Karpas-422 (cell line): Measurements from ENCODE around the gene BPIFB4. TPM values are rescaled to one million over a fixed set of nuclear protein-coding genes. Genes with fewer than 3 reads are reported as not detected.

Experiments
- DNase-seq: peaks from one replicate; pipeline ENCODE4 v3.0.0-alpha.2; 2015
- H2AFZ ChIP-seq: fragments of 200-600 bp; sonication (generic); 2 replicates; pipeline ENCODE4 v1.6.1; 2014; ENCODE audit warnings: antibody characterized with exemption, low read length, mixed read lengths
- H3K27ac ChIP-seq: fragments of 200-600 bp; sonication (generic); 2 replicates; pipeline ENCODE4 v1.5.1; 2014; ENCODE audit warnings: mild to moderate bottlenecking, low read length, moderate library complexity
- H3K27me3 ChIP-seq: fragments of 200-600 bp; sonication (generic); 2 replicates; pipeline ENCODE4 v1.6.1; 2014; ENCODE audit warnings: low read length, mixed read lengths
- H3K36me3 ChIP-seq: fragments of 200-600 bp; sonication (generic); 2 replicates; pipeline ENCODE4 v1.6.1; 2014; ENCODE audit warnings: low read length, mixed read lengths; ENCODE audit not compliant: insufficient read depth
- H3K4me1 ChIP-seq: fragments of 200-600 bp; sonication (generic); 2 replicates; pipeline ENCODE4 v1.6.1; 2014; ENCODE audit warnings: mild to moderate bottlenecking, low read length, mixed read lengths
- H3K4me2 ChIP-seq: fragments of 200-600 bp; sonication (generic); 2 replicates; pipeline ENCODE4 v1.6.1; 2014; ENCODE audit warnings: low read length, low read depth, mild to moderate bottlenecking; ENCODE audit not compliant: poor library complexity, severe bottlenecking
- H3K4me3 ChIP-seq: fragments of 200-600 bp; sonication (generic); 2 replicates; pipeline ENCODE4 v1.5.1; 2014; ENCODE audit warnings: mild to moderate bottlenecking, antibody characterized with exemption, low read length, mixed read lengths
- H3K79me2 ChIP-seq: fragments of 200-600 bp; sonication (generic); 2 replicates; pipeline ENCODE4 v1.6.1; 2014; ENCODE audit warnings: mild to moderate bottlenecking, low read length, mixed read lengths
- H3K9ac ChIP-seq: fragments of 200-600 bp; sonication (generic); 2 replicates; pipeline ENCODE4 v1.6.0; 2014; ENCODE audit warnings: low read length
- H3K9me2 ChIP-seq: fragments of 200-600 bp; sonication (generic), shearing (Covaris generic); replicated peaks from 2 replicates; pipeline ENCODE4 v1.6.0; 2014; ENCODE audit warnings: mild to moderate bottlenecking, low read length, moderate library complexity; ENCODE audit not compliant: insufficient read depth
- H3K9me3 ChIP-seq: fragments of 300-700, 200-600 bp; sonication (generic); 2 replicates; pipeline ENCODE4 v1.6.1; 2014; ENCODE audit warnings: low read length, mixed read lengths
- H4K20me1 ChIP-seq: fragments of 200-600 bp; sonication (generic); 2 replicates; pipeline ENCODE4 v1.6.1; 2014; ENCODE audit warnings: mild to moderate bottlenecking, antibody characterized with exemption, low read length, low read depth; ENCODE audit not compliant: insufficient read depth
- total RNA-seq: library from RNA; depleted of rRNA; stranded (reverse); fragments of >200 nt; shearing (Covaris generic); gene quantifications from 2 replicates; pipeline ENCODE4 v1.2.3, GENCODE V29; 2014; ENCODE audit warnings: low replicate concordance

The BPIFB4 gene
- total RNA-seq, 1 experiment from 2014 or later: not detected

GRCh38 chr20:33053291-33054106, 25.9 kb upstream of the BPIFB4 start, which contains the start of gene BPIFB3:
Gene BPIFB3, plus strand, starts transcription at chr20:33053903. Its CDS starts 1,533 bp downstream, at chr20:33055436.
- Histone ChIP-seq H3K9me3 (no peaks in the 10 kb centered on the region), H3K27ac (no peak within 1 kb of the TSS), H3K9ac (no peak within 1 kb of the TSS), H3K27me3 (no peaks in the 10 kb centered on the region), H3K4me2 (no peak within 1 kb of the TSS), H4K20me1 (no peaks in the 10 kb centered on the region), H3K36me3 (no peaks in the 10 kb centered on the region), H3K9me2 (no peaks in the 10 kb centered on the region), H3K79me2 (no peaks in the 10 kb centered on the region), H2AFZ (no peak within 1 kb of the TSS), H3K4me1 (no peaks in the 10 kb centered on the region), H3K4me3 (no peak within 1 kb of the TSS)
- no peak for DNase-seq

DNA sequence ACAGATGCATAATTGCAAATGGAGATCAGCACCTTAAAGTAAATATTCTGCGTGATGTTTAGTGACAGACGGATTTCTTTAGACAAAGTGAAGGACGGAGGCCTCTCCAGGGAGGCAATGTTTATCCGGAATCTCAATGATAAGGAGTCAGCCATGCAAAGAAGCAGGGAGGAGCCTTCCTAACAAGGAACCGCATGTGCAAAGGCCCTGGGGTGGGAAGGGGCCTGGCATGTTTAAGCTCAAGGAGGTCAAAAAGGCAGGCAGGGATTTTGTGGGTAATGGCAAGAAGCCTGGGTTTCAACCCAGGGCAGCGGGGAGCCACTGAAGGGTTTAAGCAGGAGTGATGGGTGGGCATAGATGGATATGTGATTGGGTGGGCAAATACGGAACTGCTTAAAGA, 25.1 kb upstream of the BPIFB4 start:
- H4K20me1 ChIP-seq: no peaks in the 10 kb centered on the region
- no peaks in the 10 kb centered on the region for H3K9me3 ChIP-seq
- no peaks in the 10 kb centered on the region for H3K27me3 ChIP-seq
- H3K79me2 ChIP-seq: no peaks in the 10 kb centered on the region
- DNase-seq: no peak
- no peak overlapping the region for H3K27ac ChIP-seq
- H3K4me1 ChIP-seq: no peaks in the 10 kb centered on the region
- H3K9me2 ChIP-seq: no peaks in the 10 kb centered on the region
- no peak overlapping the region for H2AFZ ChIP-seq
- H3K4me2 ChIP-seq: no peak overlapping the region
- H3K4me3 ChIP-seq: no peak overlapping the region
- no peak overlapping the region for H3K9ac ChIP-seq
- H3K36me3 ChIP-seq: no peaks in the 10 kb centered on the region

DNA sequence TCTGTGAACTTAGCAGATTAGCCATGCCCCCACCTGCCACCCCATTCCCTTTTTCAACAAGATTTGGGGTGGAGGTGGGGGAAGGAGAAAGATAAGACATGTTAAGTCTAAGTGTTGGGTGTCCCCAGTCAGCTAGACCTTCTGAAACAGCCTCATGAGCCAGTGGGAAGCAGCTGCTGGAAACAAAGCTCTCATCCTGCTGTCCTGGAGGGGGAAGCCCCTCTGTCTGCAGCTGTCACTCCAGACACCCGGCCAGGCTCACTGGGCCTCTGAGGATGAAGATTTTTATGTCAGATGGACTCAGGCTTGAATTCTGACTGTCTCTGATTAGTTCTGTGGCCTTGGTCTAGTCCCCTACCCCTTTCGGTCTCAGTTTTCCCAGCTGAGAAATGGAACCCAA, 24.7 kb upstream of the BPIFB4 start:
- H2AFZ ChIP-seq: no peak overlapping the region
- no peaks in the 10 kb centered on the region for H3K9me3 ChIP-seq
- H3K4me1 ChIP-seq: no peaks in the 10 kb centered on the region
- no peaks in the 10 kb centered on the region for H3K79me2 ChIP-seq
- H3K4me3 ChIP-seq: no peak overlapping the region
- no peaks in the 10 kb centered on the region for H3K36me3 ChIP-seq
- no peak for DNase-seq
- H4K20me1 ChIP-seq: no peaks in the 10 kb centered on the region
- H3K27me3 ChIP-seq: no peaks in the 10 kb centered on the region
- H3K9me2 ChIP-seq: no peaks in the 10 kb centered on the region
- H3K27ac ChIP-seq: no peak overlapping the region
- H3K4me2 ChIP-seq: no peak overlapping the region
- H3K9ac ChIP-seq: no peak overlapping the region

GRCh38 chr20:33059136-33059535, 20.3 kb upstream of the BPIFB4 start:
- H3K9me3 ChIP-seq: no peaks in the 10 kb centered on the region
- no peaks in the 10 kb centered on the region for H3K36me3 ChIP-seq
- H3K79me2 ChIP-seq: no peaks in the 10 kb centered on the region
- H3K4me3 ChIP-seq: no peak overlapping the region
- H3K27me3 ChIP-seq: no peaks in the 10 kb centered on the region
- no peak overlapping the region for H3K9ac ChIP-seq
- H4K20me1 ChIP-seq: no peaks in the 10 kb centered on the region
- H3K4me1 ChIP-seq: no peaks in the 10 kb centered on the region
- no peak overlapping the region for H3K27ac ChIP-seq
- DNase-seq: no peak
- H2AFZ ChIP-seq: no peak overlapping the region
- H3K9me2 ChIP-seq: no peaks in the 10 kb centered on the region
- no peak overlapping the region for H3K4me2 ChIP-seq

DNA sequence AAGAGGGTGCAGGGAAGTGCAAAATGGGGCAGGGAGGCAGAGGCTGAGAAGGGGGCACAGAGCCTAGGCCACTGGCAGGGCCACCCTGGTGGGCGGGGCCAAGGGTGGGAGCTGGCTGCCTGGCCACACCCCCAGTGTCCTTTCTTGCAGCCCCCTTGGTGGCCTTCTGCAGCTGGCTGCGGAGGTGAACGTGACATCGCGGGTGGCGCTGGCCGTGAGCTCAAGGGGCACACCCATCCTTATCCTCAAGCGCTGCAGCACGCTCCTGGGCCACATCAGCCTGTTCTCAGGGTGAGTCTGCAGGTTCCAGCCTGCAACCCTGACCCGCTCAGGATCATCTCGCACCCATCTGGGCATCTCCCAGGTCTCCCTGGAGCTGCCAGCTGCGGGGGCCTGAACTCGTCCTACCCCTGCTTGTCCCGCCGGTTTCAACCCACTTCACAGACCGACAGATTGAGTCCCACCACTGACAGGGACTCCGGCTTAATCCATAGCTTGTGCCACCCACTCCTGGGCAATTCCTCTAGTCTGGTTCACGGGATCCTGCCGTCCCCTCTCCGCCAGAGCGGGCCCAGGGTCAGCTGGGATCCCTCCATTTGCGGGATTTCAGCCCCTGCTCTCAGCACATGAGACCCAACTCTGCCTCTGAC, 19.6 kb upstream of the BPIFB4 start:
- no peak overlapping the region for H3K27ac ChIP-seq
- H3K36me3 ChIP-seq: no peaks in the 10 kb centered on the region
- no peak overlapping the region for H3K4me3 ChIP-seq
- no peak overlapping the region for H3K9ac ChIP-seq
- H3K79me2 ChIP-seq: no peaks in the 10 kb centered on the region
- no peak overlapping the region for H2AFZ ChIP-seq
- no peaks in the 10 kb centered on the region for H3K9me3 ChIP-seq
- DNase-seq: no peak
- H3K27me3 ChIP-seq: no peaks in the 10 kb centered on the region
- H3K9me2 ChIP-seq: no peaks in the 10 kb centered on the region
- H3K4me2 ChIP-seq: no peak overlapping the region
- no peaks in the 10 kb centered on the region for H4K20me1 ChIP-seq
- no peaks in the 10 kb centered on the region for H3K4me1 ChIP-seq

DNA sequence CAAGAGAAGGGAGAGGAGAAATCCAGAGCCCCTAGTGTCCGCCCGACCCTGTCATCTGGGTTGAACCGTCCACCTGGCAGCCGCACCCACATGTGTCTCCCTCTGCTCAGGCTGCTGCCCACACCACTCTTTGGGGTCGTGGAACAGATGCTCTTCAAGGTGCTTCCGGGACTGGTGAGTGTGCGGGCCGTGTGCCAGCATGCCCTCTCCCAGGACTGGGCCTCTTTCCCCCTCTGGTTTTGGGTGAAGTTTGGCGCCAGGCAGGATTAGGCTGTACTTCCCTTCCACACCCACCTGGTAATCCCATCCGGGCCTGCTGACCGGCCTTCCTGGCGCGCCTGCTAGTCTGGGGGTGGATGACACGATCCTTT, 17.8 kb upstream of the BPIFB4 start:
- Histone ChIP-seq H4K20me1 (no peaks in the 10 kb centered on the region), H3K4me1 (no peaks in the 10 kb centered on the region), H3K36me3 (no peaks in the 10 kb centered on the region), H3K9me3 (no peaks in the 10 kb centered on the region), H2AFZ (no peak overlapping the region), H3K27me3 (no peaks in the 10 kb centered on the region), H3K27ac (no peak overlapping the region), H3K4me3 (no peak overlapping the region), H3K9me2 (no peaks in the 10 kb centered on the region), H3K79me2 (no peaks in the 10 kb centered on the region), H3K4me2 (no peak overlapping the region), H3K9ac (no peak overlapping the region)
- no peak for DNase-seq

DNA sequence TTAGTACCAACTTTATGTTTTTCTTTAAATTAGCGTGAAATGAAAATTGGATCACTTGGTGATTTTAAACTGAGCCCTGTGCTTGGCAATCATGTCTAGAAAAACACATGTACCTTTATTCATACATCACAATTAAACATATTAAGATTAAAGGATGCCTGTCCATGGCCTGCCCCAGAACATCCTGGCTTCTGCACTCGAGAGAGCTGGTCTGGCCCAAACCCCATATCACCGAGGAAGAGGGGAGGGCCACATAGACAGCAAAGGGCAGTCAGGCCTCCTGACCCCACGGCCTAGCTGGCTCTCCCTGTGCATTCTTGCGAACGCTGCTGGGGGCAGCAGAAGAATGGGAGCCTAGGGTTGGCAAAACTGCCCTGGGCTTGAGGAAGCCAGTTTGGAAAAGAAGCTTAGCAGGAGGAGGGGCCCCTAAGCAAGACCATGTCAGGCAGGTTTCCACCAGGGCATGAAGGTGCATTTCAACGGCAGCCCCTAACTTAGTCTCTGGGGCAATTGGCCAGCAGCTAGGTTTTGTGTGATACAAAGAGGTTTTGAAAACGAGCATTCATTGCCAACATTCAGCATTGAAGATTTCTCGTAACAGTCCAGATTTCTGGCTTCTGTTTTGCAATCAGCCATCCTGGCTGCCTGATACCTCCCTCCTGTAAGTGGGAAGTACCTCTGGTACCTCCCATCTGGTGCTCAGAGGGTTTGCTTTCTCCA, 17.2 kb upstream of the BPIFB4 start:
- H3K4me3 ChIP-seq: no peak overlapping the region
- H3K9me3 ChIP-seq: no peaks in the 10 kb centered on the region
- DNase-seq: no peak
- H4K20me1 ChIP-seq: no peaks in the 10 kb centered on the region
- no peaks in the 10 kb centered on the region for H3K36me3 ChIP-seq
- H3K4me2 ChIP-seq: no peak overlapping the region
- H3K9ac ChIP-seq: no peak overlapping the region
- H3K27ac ChIP-seq: no peak overlapping the region
- no peak overlapping the region for H2AFZ ChIP-seq
- no peaks in the 10 kb centered on the region for H3K9me2 ChIP-seq
- no peaks in the 10 kb centered on the region for H3K4me1 ChIP-seq
- H3K79me2 ChIP-seq: no peaks in the 10 kb centered on the region
- H3K27me3 ChIP-seq: no peaks in the 10 kb centered on the region

GRCh38 chr20:33062825-33063149, 16.7 kb upstream of the BPIFB4 start:
- H3K79me2 ChIP-seq: no peaks in the 10 kb centered on the region
- H3K9me3 ChIP-seq: no peaks in the 10 kb centered on the region
- H3K27ac ChIP-seq: no peak overlapping the region
- DNase-seq: no peak
- no peak overlapping the region for H3K9ac ChIP-seq
- H3K9me2 ChIP-seq: no peaks in the 10 kb centered on the region
- no peaks in the 10 kb centered on the region for H4K20me1 ChIP-seq
- no peak overlapping the region for H3K4me2 ChIP-seq
- no peaks in the 10 kb centered on the region for H3K36me3 ChIP-seq
- no peaks in the 10 kb centered on the region for H3K27me3 ChIP-seq
- no peak overlapping the region for H2AFZ ChIP-seq
- no peak overlapping the region for H3K4me3 ChIP-seq
- no peaks in the 10 kb centered on the region for H3K4me1 ChIP-seq
